Erythroblast (primary cell): ENCODE results near the gene GEMIN4.
"Not testable (repeated sequence)": the region's sequence is repeated elsewhere in the genome, so short reads cannot be mapped to it uniquely, and the experiment has no call there.

ENCODE experiments used
- DNase-seq, 2 experiments: peaks; one replicate each; lab custom pipeline; 2025; lab: John Stamatoyannopoulos, UW
- GATA1 ChIP-seq: IDR thresholded peaks from 2 replicates; pipeline ENCODE4 v1.6.1; 2011; ENCODE audit warnings: low read depth, mild to moderate bottlenecking, control low read depth, low read length, moderate library complexity
- POLR2A ChIP-seq: IDR thresholded peaks from 2 replicates; pipeline ENCODE4 v1.6.1; 2011; ENCODE audit warnings: mild to moderate bottlenecking, low read length

The GEMIN4 gene

DNA sequence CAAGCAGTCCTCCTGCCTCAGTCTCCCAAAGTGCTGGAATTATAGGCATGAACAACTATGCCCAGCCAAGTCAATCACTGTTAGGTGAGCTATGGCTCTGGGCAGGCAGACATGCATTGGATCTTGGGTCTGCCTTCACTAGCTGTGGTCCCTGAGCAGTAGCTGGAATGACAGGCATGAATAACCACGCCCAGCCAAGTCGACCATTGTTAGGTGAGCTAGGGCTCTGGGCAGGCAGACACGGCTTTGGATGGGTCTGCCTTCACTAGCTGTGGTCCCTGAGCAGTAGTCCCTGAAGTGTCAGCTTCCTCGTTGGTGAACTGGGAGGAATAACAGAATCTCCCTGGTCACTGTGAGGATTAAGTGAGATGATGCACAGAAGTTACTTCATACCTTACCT is 36.5 kb upstream of the GEMIN4 start:
- no peak for DNase-seq
- TF ChIP-seq POLR2A, result no peak
- no peak for TF ChIP-seq GATA1

- TF ChIP-seq POLR2A (no peak), GATA1 (no peak)
- no peak for DNase-seq
These were observed 35.7 kb upstream of the GEMIN4 start for GRCh38 chr17:787641-788221.

GRCh38 chr17:785901-786300 is 33.8 kb upstream of the GEMIN4 start:
- DNase-seq, result not testable (repeated sequence)

GRCh38 chr17:784143-784542 is 32.1 kb upstream of the GEMIN4 start:
- DNase-seq, result no peak
- TF ChIP-seq GATA1 (no peak), POLR2A (no peak)

DNA sequence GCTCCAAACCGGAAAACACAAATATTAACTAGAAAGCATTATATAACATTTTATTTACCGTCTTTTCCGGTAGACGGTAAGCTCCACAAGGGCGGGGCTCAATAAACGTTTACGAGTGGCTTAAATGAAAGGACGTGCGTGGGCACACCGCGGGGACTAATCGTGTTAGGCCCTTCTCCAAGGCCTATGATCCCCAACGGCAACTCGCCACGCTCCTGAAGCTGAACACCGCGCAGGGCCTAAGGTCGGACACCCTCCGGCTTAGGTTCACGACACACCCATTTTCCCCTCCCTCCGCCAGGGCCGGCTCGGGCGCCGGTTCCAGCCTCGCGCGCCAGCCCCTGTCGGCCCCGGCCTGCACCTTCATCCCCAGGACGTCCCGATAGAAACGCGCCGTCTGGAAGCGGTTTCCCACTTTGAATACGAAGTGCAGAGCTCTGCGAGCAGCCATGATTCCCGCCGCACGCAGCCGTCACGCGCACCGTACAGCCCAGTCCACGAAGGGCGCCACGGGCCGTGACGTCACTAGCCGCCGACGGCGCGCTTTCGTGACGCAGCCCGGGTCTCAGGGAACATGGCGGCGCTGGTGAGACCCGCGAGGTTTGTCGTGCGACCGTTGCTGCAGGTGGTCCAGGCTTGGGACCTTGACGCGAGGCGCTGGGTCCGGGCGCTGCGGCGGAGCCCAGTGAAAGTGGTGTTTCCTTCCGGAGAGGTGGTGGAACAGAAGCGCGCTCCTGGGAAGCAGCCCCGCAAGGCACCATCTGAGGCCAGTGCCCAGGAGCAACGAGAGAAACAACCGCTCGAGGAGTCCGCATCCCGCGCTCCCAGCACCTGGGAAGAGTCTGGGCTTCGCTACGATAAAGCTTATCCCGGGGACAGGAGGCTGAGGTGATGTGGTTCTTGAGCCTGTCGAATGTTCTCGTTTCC is 30.0 kb upstream of the GEMIN4 start, which contains the start of the genes GLOD4 and MRM3:
Gene GLOD4, minus strand, starts transcription at position 476 of the 927 bp plus-strand sequence. Its CDS starts 25 bp downstream, at position 451.
Gene MRM3, plus strand, starts transcription at position 549 of the 927 bp plus-strand sequence. Its CDS starts 26 bp downstream, at position 575.
- TF ChIP-seq GATA1, result no peak
- TF ChIP-seq POLR2A, result peak; percentile 89
- DNase-seq, result peak; percentile 92 to 96

DNA sequence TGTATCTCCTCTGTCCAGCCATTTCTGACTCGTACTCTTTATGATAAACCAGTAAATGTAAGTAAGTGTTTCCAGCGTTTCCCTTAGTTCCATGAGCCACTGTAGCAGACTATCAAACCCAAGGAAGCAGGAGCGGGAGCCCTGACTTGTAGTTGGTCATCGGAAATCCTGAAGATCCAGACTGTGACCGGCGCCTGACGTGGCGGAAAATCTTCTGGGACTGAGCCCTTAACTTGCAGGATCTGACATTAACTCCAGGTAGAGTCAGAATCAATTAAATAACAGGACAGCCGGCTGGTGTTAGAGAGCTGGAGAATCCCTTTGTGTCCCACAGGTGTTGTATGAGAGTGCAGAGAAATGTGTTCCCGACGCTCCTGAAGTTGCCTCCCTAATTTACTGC is 26.0 kb upstream of the GEMIN4 start:
- no peak for DNase-seq
- TF ChIP-seq POLR2A (no peak), GATA1 (no peak)

- TF ChIP-seq POLR2A (no peak), GATA1 (no peak)
These were observed 22.2 kb upstream of the GEMIN4 start for GRCh38 chr17:774313-774584.

GRCh38 chr17:773467-774312 is 21.6 kb upstream of the GEMIN4 start:
- no peak for TF ChIP-seq GATA1
- TF ChIP-seq POLR2A, result no peak
- DNase-seq, result no peak

More at GRCh38 chr17:774313-774584, 22.2 kb upstream of the GEMIN4 start:
- no peak for DNase-seq

- TF ChIP-seq POLR2A (no peak), GATA1 (no peak)
- DNase-seq, result no peak
These were observed 21.0 kb upstream of the GEMIN4 start for GRCh38 chr17:773016-773415.

GRCh38 chr17:767076-767475 is 15.0 kb upstream of the GEMIN4 start:
- DNase-seq, result no peak
- TF ChIP-seq GATA1, result no peak
- TF ChIP-seq POLR2A, result no peak

DNA sequence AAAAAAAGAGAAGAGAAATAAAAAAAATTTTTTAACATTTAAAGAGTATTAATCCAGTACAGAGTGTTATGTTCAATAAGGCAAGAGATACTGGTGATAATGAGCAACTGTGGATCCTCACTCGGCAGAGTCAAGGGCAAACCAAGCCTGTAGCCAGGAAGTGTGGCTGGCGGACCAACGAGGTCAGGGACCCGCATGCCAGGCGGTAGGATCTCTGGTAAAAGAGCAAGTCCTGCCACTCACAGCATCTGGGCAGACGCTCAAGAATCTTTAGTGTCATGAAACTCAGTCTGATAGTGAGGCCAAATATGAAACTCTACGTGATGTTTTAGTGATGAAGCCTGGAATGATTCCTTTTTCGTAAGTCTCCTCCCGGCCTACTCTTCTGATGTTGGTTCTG is 8.3 kb upstream of the GEMIN4 start:
- TF ChIP-seq GATA1 (no peak), POLR2A (no peak)
- DNase-seq, result no peak

DNA sequence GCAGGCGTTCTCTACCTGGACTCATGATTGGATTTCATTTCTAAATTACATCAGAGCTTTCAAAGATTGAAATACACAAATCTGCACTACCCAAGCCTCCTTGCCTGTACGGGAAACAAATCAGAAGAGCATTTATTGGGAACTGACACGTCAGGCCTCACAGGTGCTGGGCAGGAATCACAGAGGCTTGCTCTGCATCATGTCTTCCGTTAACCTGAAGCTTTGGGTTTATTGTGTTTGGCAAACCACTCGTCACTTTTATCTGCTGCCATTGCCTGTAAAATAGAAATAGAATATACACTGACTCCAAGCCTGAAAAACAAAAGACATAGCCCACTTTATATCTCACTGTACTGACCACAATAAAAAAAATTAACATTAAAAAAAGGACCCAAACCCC is 7.9 kb upstream of the GEMIN4 start:
- no peak for DNase-seq
- TF ChIP-seq POLR2A, result no peak
- no peak for TF ChIP-seq GATA1

GRCh38 chr17:756010-756567 is 4.0 kb upstream of the GEMIN4 start:
- DNase-seq, result not testable (repeated sequence)

DNA sequence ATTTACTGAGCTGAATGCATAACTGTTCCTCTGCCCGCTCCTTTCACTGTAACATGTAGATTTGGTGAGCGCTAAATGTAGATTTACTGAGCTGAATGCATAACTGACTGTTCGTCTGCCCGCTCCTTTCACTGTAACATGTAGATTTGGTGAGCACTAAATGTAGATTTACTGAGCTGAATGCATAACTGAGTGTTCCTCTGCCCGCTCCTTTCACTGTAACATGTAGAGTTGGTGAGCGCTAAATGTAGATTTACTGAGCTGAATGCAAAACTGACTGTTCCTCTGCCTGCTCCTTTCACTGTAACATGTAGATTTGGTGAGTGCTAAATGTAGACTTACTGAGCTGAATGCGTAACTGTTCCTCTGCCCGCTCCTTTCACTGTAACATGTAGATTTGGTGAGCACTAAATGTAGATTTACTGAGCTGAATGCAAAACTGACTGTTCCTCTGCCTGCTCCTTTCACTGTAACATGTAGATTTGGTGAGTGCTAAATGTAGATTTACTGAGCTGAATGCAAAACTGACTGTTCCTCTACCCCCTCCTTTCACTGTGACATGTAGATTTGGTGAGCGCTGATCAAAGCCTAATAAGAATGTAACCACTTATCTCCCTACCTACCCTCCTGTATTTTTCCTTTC is 3.4 kb upstream of the GEMIN4 start:
- DNase-seq, result not testable (repeated sequence)
